Measurements from ENCODE around the gene RETREG1.
"Not testable (repeated sequence)": the region's sequence is repeated elsewhere in the genome, so short reads cannot be mapped to it uniquely, and the experiment has no call there.

The RETREG1 gene

GRCh38 chr5:16550316-16550952 is 66.4 kb downstream of the RETREG1 start:
- no peak for DNase-seq

DNA sequence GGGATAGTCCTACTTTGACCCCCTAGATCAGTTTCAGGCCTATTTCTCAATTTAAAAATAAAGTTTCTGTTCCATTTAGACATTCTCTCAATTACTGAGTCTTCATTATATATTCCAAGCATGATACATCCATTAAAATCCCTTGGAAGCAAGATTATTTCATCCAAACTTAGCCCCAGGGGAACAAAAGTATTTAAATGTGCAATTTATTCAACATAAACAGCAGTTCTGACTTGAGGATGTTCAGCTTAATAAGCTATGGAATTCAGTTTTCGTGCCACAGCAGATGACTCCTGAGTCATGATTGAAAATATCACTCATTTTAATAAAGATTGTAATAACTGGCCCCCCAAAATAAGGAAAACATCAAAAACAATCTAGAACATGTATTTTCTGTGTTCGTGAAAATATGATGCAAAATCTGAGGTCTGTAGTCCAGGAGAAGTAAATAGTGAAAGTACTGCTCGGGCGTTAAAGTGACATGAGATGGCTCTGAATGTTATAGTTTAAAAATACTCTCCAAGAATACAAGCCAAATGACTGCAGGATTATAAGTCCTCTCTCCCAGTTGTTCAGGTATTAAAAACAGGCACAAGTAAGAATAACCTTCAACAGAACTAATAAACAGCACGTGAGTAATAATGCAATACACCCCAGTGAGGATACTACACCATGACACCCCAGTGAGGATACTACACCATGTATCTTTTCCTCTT is 67.1 kb downstream of the RETREG1 start:
- DNase-seq, result no peak

DNA sequence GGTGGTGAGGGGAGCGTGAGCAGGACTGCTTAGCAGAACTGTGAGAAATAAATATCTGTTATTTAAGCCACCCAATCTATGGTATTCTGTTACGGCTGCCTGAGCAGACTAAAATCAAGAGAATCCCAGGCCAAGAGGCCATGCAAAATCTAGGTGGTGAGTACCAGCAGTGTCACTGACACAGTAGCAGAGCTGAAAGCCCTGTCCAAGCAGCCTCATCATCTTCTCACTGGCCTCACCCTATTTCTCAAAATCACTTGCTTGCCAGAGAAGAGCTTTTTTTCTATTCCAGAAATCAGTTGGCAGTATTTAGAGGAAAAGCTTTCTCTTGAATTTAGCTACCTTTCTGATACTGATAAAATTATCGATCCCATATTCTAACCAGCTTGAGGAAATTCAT is 68.0 kb downstream of the RETREG1 start:
- no peak for DNase-seq

DNA sequence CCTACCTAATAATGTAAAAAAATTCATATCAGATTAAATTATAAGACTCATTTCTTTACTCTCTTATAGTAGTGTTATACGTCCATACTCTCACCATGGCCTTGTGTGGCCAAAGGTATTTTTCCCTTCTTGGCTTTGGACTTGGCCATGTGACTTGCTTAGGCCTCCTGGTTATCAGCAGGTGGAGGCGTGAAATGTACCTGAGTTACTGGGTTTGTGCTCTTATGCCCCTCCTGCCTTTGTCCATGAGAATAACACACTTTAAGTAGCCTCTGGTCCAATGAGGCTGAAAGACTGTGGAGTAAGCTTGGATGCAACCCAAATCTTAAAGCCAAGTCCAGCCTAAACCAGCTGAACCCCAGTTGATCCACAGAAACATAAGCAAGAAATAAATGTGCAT is 68.7 kb downstream of the RETREG1 start:
- no peak for DNase-seq

- no peak for DNase-seq
Measured at GRCh38 chr5:16547200-16547842, 69.5 kb downstream of the RETREG1 start.

DNA sequence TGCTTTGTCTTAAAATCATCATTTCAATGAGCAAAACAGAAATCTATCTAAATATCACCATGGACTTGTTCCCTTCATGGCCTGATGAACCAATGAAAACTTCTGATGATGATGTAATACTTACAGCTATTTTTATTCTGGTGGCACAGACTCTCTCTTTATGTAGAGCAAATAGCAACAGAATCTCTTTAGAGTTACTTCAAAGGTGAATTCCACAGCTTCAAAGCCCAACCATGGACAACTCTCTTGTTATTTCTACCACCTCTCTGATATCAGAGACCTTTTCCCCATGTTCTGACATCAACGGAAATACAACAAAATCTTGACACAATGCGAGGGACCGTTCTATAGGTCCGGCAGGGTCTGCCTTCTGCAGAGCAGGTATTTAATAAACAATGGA is 70.1 kb downstream of the RETREG1 start:
- no peak for DNase-seq

GRCh38 chr5:16544607-16545374 is 72.0 kb downstream of the RETREG1 start:
- DNase-seq, result no peak

- not testable (repeated sequence) for DNase-seq
Measured at GRCh38 chr5:16543206-16543605, 73.6 kb downstream of the RETREG1 start.

- no peak for DNase-seq
Measured at GRCh38 chr5:16542236-16542635, 74.6 kb downstream of the RETREG1 start.

- not testable (repeated sequence) for DNase-seq
Measured at GRCh38 chr5:16541592-16541991, 75.2 kb downstream of the RETREG1 start.

- no peak for DNase-seq
Measured at GRCh38 chr5:16540421-16540820, 76.4 kb downstream of the RETREG1 start.

- no peak for DNase-seq
Measured at GRCh38 chr5:16539169-16539666, 77.6 kb downstream of the RETREG1 start.

- no peak for DNase-seq
Measured at GRCh38 chr5:16538006-16538405, 78.8 kb downstream of the RETREG1 start.

GRCh38 chr5:16536818-16537217 is 80.0 kb downstream of the RETREG1 start:
- DNase-seq, result no peak

DNA sequence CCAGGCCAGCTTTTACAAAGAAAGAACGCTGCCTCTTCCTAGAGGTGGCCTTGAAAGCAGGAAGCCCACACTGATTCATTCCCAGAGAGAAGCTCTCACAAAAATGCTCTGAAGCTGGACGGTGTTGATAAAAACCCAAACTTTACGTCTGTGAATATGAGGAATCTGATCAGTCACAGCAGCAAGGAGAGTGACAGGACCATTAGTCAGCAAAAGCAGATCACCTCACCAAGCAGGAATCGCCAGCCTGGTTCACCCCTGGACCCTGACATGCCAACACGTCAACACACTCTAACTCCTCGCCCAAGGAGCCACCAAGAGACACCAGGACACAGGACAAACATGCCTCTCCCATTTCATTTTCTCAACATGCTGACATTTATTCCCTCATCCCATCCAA is 80.6 kb downstream of the RETREG1 start:
- DNase-seq, result no peak

GRCh38 chr5:16534280-16534679 is 82.5 kb downstream of the RETREG1 start:
- no peak for DNase-seq

- DNase-seq, result no peak
Measured at GRCh38 chr5:16531063-16531648, 85.6 kb downstream of the RETREG1 start.

DNA sequence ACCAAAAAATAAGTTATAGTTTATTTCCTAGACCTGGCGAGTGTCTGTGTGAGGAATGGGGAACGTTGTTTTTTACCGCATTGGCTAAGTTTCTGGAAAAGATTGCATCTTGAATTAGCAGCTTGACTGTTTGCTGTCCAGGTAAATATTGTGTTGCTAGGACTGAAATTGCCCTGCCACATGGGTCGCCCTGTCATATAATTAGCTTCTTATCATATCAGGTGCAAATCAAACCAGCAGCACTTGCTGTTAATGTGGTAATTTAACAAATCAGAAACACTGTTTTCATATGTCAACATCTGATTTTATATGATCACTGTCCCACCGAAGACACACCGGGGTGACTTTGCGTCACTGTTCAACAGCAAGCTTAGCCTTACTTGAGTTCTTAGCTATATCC is 87.5 kb downstream of the RETREG1 start:
- DNase-seq, result no peak

- DNase-seq, result no peak
Measured at GRCh38 chr5:16528382-16529110, 88.3 kb downstream of the RETREG1 start.

- DNase-seq, result no peak
Measured at GRCh38 chr5:16525651-16526050, 91.1 kb downstream of the RETREG1 start.

DNA sequence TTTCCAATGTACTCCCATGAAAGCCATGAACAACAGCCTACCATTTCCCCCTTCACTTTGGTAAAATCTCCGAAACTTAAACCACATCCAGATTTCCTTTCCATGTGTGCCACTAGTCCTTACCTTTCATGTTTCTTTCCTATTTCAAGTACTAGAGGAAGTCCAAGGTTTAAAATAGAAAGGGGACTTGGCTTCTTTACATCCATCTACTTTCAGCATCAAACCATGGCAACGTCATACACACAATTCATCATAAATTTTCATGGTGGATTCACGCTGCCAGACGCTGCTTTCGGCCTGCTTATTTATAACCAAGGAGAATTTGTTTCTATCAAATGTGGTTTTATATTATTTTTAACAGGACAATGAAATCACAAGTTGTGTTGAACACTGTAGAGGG is 92.5 kb downstream of the RETREG1 start:
- no peak for DNase-seq

Data from NCI-H1048 (cell line).